ENCODE measurements around the gene CIDEB.
A peak's percentile ranks its signal among the peaks of the same experiment; 100 is the strongest.

Gene CIDEB

DNA sequence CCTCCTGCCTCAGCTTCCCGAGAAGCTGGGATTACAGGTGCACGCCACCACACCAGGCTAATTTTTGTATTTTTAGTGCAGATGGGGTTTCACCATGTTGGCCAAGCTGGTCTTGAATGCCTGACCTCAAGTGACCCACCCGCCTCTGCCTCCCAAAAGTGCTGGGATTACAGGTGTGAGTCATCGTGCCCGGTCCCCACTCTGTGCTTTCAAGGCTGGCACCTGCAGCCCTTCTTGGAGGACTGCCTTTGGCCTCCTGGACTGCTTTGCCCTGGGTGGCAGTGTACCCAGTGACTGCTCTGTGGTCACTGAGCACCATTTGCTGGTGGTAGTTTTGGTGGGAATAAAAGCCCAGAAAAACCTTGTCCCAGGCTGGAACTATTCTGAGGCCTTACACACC lies 20.8 kb downstream of the CIDEB start:
- no peak for DNase-seq

DNA sequence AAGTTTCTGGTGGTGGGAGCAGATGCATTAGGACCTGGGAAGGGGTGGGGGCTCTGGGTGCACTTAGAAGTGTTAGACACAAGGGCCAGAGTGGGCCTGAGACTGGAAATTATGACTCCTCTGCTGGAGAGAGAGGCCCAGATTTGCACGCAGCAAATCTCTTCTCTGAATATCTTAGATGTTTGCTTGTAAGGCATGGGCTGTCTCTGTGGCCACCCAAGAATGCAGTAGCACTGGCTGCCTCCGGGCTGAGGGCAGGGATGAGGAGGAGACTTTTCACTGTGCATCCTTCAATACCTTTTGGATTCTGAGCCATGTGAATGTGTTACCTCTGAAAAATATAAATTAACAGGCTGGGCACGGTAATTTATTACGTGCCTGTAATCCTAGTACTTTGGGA lies 22.4 kb downstream of the CIDEB start:
- DNase-seq = no peak

DNA sequence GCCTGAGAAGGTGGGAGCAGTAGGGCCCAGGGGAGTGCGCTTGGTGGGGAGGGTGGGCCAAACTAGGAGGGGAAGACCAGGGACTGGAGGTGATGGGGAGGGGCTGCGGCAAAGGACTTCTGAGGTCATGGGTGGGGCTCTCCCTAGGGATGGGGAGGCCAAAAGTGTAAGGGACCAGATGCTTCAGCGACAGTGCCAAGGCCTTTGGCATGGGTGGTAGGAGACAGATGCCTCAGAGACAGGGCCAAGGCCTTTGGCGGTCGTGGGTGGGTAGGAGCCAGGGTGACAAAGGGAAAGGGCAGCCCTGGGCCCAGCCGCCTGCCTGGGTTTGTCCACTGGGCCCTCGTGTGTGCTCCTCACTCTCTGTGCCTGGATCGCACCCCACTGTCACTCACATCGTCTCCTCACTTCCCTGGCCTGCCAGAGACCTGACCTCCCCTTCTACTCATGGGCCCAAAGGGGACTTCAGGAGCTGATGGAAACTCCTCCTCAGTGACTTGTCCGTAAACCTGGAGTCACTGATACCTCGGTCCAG lies 23.2 kb downstream of the CIDEB start:
- DNase-seq = no peak

DNA sequence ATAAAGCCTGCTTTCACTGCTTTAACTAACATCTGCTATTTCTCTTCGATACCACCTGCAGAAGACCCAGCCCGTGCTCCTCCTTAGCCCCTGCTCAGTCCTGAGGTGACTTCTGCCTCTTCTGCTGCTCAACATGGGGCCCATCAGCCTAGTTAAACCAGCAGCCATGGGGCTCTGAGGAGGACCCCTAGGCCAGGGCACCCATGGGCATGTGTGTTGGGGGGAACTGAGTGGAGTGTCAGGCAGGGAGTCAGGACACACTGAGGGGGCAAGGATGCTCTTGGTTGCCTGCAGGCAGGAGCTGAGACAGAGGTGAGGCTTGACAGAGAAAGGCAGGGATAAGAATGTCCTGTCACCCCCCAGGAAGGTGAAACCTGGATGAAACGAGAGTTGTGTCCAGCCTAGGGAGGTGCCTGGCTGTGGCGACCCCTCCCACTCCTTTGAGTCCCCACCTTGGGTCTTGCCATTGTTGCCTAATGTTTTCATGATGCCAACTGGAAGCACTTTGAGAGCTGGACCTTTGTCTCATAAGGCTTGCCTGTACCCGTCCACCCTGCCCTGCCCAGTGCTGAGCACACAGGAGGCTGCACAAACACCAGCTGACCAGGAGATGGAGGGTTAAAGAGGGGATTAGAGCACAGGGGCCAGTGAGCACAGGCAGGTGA lies 23.8 kb downstream of the CIDEB start:
- no peak for DNase-seq

DNA sequence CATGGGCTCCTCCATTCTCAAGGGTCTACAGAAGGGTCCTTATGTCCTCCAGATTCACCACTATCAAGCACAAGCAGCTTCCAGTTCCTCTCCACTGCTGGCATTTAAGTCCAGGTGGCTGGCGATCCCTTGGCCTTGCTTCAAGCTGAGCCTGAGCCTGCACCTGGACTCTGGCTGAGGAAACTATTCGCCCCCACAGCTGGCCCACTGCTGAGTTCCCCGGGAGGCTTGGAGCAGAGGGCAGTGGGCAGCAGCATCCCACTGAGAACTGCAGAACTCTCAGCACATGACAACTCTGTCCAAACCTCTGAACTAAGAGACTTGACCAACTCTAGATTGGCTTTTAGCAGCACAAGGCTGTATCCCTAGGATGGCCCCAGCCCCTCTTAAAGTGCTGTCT lies 25.0 kb downstream of the CIDEB start:
- DNase-seq = no peak

DNA sequence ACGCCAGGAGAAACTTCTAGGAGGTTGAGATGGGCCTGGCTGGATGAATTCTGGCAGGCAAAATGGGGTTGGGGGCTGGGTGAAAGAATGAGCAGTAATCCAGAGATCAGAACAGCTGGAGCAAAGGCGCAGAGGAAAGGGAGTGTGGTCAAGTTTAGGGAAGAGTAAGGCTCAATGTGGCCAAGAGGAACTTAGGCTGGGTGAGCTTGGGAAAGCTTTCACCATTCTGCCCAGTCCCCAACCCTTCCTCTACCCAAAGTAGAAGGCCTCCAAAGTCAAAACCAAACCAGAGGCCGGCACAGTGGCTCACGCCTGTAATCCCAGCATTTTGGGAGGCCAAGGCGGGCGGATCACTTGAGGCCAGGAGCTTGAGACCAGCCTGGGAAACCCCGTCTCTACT lies 26.1 kb downstream of the CIDEB start:
- DNase-seq = no peak

DNA sequence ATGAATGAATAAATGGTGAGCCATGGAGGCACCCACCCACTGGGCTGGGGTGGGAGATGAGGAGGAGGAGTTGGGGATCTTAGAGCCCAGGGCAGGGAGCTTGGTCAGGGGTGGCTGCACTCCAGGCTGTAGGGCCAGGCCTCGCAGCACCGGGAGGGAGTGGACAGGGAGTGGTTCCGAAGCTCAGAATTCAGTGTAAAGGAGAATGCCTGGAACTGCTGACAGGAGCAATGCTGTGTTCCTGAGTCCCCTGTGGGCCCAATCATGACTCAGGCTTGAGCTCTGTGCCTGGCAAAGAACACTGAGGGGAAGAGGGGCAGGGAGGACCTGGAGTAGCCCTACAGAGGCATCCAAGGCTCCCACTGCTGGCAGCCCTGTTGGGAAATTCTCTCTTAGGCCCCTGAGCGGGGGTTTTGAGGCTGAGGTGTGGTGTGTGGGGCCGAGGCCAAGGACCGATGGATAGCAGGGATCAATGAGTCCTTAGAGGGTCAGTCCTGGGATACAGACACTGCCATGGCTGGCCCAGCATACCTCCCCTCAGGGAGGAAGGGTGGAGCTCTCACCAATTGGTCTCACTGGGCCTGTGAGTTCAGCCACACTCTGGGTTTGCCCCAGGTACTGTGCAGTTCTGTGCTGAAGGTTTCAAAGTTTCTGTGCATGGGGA lies 26.8 kb downstream of the CIDEB start:
- DNase-seq = no peak

DNA sequence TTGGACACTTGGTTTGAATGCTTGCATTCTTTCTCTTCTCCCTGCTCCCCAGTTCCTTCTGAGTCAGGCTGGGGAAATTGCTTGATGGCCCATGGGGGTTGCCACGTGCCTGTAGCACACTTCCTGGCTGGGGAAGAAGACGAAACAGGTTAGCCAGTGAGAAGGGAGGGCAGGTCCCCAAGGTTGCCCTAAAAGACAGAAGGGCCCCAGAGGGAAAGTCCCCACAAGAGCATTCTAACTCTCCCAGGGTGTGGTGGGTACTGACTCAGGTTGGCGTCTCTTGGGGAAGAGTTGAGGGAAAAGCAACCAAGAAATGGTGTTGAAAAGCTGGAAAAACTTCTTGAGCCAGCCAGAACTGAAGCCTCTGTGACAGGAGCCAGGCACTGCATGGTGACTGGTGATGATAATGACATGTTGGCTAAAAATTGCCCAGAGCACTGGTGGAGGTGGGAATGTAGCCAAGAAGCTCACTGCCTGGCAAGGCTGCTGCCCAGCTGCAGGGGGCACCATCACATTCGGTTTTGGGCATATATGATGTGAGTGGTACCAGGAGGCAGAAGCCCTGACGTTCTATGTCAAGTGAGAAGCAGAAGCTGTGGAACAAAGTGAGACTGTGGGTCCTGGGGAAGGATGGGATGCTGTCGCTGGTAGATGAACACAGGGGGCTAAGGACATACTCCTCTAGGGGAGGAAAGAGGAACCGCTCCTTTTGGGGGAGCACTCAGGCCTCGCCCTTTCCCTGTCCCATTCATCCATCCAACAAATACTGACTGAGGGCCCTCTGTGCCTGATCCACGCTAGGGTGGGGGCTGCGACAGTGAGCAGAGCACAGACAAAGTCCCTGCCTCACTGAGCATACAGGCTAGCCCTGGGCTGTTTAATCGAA lies 28.2 kb downstream of the CIDEB start:
- no peak for DNase-seq

DNA sequence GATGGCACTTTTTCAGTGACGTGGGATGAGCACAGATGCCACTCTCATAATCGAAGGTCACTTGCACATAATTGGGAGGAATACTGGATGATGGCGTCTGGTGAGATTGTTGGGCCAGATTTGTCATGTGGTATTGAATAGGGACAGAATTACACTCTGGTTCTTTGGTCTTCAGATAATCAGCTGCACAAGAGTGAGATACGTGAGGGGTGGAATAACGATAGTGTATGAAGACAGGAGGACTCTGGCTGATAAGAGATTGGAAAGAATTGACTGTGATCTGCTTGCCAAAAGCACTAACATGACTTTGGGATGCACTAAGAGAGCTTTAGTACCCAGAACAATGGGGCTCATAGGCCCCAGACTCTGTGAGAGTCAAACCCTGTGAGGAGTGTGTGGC lies 29.4 kb downstream of the CIDEB start:
- DNase-seq = no peak

DNA sequence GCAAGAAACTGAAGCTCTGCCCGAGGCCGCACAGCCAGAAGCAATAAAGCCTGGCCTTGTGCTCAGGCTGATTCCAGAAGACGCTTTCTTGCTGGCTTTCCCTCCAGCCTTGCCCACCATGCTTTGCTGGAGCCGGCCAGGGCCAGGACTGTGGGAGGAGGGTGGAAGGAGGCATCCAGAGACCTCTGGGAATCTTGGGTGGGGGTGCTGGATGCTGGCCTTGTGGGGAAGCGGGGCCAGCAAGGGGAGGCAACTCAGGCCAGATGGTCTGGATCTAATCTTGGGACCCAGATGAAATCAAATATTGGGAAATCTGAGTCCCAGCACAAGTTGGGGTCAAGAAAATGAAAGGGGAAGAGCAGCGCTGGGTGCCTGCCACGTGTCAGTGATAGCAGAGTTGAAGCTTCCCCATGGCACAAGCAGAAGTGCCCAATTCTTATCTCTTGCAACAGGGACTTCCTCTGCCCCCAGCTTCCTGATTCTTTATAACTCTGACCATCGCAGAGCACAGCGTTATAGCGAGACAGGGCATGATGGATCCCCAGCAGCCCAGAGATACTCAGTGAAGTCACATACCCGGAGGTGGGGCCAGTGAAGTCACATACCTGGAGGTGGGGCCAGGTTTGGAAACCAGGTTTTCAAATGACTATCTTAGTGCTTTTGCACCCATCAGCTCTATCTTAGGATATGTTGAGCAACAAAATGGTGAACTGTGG lies 30.0 kb downstream of the CIDEB start:
- no peak for DNase-seq

DNA sequence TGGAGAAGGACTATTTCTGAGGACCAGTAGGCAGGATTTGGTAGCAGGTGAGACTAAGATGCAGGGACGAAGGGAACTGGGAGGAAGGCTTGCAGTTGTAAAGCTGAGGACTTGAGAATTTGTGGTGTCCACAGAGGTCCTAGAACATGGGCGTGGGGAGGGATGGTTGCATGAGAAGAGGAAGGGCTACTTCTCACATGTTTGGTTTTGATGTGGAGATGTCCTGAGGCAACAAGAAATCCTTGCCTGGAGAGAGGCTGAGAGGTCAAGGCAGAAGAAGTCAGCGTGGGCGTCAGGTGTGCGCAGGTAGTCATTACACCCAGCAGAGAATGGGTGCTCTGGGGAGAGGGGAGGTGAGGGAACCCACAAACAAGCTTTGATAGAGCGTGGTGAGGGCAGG lies 30.7 kb downstream of the CIDEB start:
- DNase-seq = no peak

DNA sequence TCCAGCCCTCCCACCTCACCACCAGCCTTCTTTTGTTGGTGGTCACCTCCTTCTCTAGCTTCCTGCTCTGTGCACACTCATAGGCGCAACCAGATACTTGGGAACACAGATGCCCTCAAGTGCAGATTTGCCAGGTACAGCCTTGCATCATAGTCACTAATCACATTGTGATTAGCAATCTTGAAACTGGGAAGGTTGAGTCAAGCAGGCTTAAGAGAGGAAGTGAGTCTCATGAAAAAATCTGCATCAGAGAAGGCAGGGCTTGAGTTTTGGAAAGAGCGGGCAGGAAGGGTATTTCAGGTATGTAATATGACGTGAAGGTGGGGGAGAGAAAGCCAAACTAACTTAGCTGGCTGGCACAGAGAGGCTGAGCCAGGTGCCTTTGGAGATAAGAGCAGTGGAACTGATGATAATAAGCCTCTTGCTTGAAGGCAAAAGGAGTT lies 33.7 kb downstream of the CIDEB start:
- no peak for DNase-seq

DNA sequence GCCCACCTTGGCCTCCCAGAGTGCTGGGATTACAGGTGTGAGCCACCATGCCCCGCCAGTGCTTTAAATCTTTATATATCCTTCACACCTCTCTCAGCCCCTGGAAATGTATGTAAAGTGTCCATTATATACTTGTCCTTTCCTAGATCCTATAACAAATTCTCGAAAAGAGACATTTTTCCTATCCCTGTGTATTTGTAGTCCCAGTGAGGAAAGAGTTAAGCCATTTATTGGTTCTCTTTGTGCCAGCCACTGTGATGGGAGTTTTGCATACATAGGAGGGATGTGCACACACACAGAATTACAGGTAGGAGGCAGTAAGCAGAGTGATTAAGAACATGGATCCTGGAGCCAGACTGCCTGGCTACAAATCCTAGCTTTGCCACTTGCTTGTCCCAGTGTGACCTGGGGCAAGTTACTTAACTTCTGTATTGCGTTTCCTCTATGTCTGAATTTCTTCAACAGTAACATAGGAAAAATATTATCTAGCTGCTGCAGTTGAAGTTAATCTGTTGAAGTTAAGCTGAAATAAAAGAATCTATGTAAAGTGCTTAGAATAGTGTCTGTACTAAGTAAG lies 34.3 kb downstream of the CIDEB start:
- DNase-seq = no peak

DNA sequence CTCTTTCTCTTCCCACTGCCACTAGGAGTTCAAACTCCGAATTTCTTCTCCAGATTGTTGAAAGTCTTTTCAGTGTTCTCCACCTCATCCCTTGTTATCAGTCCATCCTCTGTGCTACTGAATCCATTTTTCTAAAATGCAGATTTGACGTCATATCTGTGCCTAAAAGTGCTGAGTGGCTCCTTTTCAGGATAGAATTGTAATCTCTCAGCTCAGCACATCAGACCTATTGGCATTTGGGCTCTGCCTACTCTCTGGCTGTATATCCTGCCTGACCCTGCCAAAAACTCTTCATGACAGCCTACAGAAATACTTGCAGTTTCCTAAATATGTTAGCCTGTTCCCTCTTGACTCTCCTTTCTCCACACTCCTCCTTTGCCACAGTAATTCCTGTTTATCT lies 35.3 kb downstream of the CIDEB start:
- no peak for DNase-seq

DNA sequence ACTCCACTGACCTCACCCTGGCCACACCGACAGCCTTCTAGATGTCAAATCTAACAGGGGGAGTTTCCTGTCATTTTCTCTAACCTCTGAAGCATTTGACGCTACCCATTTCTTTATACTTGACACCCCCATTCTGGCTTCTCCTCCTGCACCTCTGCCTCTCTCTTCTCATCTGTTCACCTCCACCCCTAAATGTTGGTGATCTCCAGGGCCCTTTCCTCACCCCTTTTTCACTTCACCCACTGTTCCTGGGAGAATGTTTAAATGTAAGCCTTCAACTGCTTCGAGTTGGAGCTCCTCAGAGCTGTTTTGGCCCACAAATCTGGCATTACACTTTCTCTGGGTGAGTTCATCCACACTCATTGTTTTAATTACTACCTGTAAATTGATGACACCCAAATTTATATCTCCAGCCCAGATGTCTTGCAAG lies 35.9 kb downstream of the CIDEB start:
- DNase-seq = no peak

DNA sequence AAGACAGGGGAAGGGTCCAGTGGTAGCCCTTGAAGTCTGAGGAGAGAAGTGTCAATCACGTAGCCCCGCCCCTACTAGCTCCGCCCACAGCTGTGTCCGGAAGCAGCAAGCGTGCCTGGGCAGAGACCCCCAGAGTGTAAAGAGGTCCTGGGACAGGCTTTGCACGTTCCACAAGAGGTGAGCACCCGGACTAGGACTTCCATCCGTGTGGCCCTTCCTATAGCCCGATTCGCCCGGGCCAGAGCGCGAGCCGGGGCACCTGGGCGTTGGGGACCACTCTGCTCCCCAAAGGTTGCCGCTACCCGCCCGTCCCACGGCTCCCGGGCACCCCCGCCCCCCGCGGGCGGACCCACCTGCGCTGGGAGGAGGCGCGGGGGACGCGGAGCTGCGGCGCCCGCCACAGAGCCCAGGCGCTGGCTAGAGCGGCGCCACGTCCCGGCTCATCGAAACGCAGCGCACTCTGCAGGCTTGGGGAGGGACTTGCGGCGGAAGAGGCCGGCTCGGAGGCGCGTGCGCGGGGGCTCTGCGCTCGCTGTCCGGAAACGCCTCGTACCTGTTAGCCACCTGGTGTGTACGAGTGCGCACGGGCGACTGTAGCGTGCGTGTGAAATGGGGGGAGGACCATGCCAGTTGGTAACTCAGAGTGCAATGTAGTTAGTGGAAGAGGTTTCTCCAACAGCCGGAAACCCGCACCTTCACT lies 36.5 kb downstream of the CIDEB start, which contains the start of gene RABGGTA:
RABGGTA (minus strand) TSS at position 464 of the 700 bp plus-strand sequence. CDS start 482 bp downstream, outside the sequence.
- DNase-seq = peak in 1 of 2 experiments; percentile 53

DNA sequence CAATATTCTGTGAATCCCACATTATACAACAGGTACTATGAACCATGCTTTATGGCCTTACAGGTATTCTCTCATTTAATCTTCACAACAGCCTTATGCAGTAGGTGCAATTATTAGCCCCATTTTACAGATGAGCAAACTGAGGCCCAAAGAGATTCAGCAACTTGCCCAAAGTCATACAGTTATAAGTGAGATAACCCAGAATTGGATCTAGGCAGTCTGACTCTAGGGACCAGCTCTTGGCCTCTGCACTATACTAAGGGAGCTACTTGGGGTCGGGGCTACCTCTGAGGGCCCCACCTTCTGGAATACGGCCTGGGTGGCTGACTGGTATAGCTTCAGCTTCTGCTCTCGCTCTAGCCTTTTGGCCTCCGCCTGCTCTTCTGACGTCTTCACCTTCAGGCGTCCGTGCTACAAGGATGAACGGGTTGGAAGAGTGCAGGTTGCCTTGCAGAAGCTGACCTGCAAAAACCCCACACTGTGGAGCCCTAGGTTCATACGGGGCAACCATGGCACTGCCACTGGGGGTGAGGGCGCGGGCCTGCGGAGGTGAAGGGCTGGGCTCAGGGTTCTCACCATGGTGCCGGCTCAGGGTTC lies 37.1 kb downstream of the CIDEB start:
- DNase-seq = no peak

DNA sequence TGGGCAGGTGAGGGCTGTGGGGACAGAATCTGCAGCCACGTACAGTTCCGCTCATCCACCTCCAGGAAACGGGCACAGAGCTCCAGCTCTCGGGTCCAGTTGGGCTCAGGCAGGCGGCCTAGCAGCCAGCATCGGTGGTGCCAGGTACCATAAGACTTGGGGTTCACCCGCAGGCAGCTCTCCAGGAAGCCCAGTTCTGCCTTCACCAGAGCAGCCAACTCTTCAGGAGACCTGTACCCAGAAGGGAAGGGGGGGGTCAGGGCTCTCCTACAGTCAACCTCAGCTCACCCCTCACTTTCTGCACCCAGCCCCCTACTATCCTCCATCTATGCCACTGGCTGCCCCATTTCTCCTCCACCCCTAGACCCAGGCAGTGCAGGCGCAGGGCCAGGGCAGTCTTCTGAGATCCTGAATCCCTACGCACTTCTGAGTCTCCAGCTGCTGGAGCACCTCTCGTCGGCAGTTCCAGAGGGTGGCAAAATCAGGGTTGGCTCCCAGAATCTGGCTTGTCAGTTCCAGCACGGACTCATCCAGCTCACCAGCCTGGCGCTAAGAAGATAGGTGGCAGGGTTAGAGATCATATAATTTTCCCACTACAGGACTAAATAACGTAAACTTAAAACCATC lies 37.8 kb downstream of the CIDEB start:
- DNase-seq = no peak

DNA sequence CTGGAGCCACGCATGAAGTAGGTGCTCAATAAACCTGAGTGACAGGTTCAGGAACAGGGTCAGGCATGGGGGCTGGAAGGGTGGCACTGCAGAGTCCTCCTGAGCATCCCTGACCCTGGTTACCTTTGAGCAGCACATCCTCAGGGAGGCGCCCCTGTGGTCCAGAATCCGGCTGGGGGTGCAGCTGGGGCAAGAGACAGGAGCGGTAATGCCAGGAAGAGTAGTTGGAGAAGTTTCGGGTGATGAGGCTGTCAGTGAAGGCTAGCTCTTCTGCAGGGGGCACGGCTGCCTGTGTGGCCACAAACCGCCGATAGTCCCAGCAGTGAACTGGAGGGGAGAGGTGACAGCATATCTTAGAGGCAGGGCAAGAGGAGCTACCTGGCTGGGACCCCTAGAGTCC lies 38.4 kb downstream of the CIDEB start:
- DNase-seq = no peak

DNA sequence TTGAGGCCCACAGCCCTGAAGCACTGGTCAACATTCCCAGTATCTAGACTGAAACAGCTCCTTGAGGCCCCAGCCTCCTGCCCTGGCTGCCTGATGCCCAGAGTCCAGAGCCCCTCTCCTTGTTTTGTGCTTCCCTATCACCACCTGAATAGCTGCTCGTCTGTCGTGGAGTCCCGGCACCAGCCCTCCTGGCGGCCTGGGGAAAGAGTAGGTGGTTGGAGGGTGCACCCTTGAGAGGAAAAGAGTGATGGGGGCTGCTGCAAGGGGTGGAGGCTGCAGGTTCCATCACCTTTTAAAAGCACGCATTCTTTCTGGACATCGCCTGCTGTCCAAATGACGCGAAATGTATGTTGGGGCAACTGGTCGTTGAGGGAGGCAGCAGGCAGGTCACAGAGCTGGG lies 39.6 kb downstream of the CIDEB start:
- no peak for DNase-seq

DNA sequence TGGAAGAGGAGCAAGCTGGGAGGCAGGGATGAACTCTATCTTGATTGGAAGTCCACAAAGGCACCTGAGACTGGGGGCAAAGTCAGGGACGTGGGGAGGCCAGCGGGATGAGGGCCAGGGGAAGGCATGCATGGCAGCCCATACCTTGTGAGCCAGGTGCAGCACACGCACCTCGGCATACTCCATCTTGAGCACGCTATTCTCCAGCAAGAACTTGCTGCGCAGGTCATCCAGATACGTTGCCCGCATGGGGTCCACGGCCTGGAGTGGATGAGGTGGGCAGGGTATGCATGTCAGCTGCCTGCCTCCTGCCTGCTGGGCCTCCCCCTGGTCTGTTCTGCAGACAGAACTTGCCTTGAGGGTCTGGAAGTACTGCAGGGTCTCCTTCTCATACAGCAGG lies 40.3 kb downstream of the CIDEB start:
- no peak for DNase-seq
